ENCODE data around the gene AGR3. TPM values are rescaled to one million over a fixed set of nuclear protein-coding genes. Genes with fewer than 3 reads are reported as not detected.

Gene AGR3
- total RNA-seq, 1 donor from 2014 or later: not detected

- Mint-ChIP-seq H3K27ac (ENCODE audit: unreplicated experiment) (peak overlapping the region; percentile 8), H3K27me3 (ENCODE audit: unreplicated experiment) (no peaks in the 10 kb centered on the region), H3K36me3 (ENCODE audit: unreplicated experiment) (no peaks in the 10 kb centered on the region), H3K9me3 (ENCODE audit: unreplicated experiment) (no peaks in the 10 kb centered on the region), H3K4me1 (ENCODE audit: unreplicated experiment) (peaks cover 34% of the 10 kb centered on the region), H3K4me3 (ENCODE audit: unreplicated experiment) (no peak overlapping the region)
- no peak for TF ChIP-seq CTCF (IDR thresholded peaks at IDR 0.05)
- DNase-seq (ENCODE audit: extremely low spot score, unreplicated experiment): no peak
Observed at GRCh38 chr7:16810112-16810511, 71.7 kb downstream of the AGR3 start.

Other genes starting within 250 kb of the AGR3 start
- gene ANKMY2, start 236.2 kb downstream of the AGR3 start, total RNA-seq: 16.9 TPM in 2 replicates
- gene BZW2, start 235.8 kb downstream of the AGR3 start, total RNA-seq: 60.9 and 61.3 TPM in 2 replicates
- 4.9 and 5.5 TPM in 2 replicates for gene TSPAN13, start 128.2 kb downstream of the AGR3 start, total RNA-seq
- gene AGR2, start 77.0 kb downstream of the AGR3 start, total RNA-seq: not detected in 2 replicates